NOMO-1 (cell line): ENCODE measurements around the gene TSPOAP1.

Experiments used
- DNase-seq, 2 experiments: peaks; one replicate each; lab custom pipeline; 2025; ENCODE audit not compliant: unreplicated experiment in 2 of 2; lab: John Stamatoyannopoulos, UW

TSPOAP1 gene

DNA sequence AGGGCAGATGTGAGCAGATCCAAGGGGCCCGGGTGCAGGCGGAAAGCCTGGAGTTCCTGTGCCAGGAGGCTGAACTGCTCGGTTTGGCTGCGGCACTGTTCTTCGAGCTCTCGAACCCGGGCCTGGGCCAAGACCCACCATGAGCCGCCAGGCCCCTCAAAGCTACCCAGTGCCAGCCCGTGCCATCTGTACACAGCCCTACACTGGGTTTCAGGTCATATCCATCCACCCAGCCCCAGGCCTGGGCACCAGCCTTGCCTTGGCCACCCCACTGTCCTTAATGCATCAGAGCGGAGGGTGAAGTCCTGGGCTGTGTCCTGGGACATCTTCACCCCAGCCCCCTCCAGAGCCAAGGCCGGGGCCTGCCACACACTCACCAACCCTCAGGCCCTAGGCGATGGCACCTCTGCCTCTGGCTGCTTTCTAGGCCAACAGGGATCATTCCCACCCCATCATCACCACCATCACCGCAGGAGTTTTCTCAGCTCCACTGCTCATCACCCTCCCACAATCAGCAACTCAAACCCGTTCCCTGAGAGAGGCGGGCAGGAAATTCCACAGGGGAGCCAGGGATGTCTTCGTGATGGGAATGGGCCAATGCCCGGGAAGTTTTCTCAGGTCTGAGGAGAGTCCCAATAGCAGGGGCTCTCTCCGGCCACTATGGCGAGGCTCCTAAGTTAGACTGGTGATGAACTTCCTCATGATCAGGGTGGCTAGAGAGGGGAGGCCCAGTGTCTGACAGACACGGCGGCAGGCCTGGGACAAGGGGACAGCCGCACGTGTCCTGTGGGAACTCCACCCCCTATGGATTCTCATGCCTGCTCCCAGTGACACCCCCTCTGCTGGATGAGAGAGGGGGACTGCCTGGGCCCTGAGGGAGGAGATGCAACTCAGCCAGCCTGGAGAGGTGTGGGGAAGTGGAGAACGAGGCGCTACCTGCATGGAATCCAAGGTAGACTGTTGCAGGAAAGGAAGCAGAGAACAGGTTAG is 9.1 kb downstream of the TSPOAP1 start:
- DNase-seq: no peak

DNA sequence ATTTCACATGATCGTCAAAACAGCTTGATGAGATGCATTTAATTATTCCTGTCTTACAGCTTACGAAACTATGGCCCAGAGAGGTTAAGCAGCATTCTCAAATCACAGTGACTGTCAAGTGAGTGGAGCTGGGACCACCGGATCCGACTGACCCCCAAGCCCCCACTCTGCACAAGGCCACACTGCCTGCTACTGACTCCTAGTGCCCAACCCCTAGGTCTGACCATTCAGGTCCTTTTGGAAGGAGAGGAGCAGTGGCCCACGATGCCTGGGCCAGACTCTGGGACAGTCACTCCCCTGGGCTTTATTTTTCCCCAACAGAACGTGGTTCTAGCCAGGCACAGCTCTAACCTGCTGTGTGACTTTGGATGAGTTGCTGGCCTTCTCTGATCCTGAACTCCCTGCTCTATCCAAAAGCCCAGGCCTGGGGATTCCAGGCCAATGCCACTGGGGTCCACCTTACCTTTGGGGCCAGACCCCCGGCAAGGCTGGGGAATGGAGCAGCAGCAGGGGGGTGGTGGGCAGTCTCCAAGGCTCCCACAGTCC is 9.9 kb downstream of the TSPOAP1 start:
- no peak for DNase-seq

DNA sequence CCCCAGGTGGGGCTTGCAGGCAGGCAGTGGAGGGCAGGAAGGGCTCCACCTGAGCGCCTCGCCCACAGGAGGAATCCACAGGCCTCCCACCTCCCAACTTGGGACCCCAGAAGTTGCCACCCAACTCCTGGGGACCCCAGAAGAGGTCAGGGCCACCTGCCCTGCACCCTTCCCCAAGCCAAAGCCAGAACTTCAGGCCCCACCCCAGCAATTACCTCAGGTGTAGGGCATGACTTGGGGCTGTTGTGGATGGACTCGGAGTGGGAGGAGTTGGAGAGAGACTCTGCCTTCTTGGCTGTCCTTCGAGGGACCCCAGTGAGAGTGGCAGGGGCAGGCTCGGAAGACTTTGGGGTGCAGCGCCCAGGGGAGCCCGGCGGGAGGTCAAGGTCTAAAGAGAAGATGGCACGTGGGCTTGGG is 10.5 kb downstream of the TSPOAP1 start:
- no peak for DNase-seq

DNA sequence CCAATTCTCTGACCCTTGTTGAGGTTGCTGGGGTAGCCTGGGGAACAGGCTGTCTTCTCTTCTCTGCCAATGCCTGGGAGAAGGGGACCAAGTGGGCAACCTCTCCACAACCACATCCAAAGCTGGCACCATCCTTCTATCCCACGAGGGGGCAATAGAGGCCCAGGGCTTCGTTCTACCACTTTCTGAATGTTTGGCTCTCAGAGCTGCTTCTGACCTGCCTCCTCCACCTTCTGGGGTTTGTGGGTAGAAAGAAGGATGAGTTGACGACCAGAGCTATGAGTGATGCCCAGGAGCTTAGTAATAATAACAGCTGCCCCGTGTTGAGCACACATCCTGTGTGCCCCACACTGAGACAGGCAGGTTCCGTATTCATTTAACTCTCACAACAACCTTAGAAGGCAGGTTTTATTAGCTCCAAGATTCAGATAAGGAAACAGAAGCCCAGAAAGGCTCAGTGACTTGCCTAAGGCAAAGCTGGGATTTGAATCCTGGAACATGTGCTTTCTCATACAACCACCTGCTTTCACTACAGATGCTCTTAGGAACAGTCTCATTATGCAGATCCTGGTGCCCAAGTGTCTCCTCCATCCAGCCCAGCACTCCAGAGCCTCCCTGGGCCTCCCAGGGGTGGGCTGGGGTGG is 11.1 kb downstream of the TSPOAP1 start:
- peak; percentile 57 to 71 for DNase-seq

DNA sequence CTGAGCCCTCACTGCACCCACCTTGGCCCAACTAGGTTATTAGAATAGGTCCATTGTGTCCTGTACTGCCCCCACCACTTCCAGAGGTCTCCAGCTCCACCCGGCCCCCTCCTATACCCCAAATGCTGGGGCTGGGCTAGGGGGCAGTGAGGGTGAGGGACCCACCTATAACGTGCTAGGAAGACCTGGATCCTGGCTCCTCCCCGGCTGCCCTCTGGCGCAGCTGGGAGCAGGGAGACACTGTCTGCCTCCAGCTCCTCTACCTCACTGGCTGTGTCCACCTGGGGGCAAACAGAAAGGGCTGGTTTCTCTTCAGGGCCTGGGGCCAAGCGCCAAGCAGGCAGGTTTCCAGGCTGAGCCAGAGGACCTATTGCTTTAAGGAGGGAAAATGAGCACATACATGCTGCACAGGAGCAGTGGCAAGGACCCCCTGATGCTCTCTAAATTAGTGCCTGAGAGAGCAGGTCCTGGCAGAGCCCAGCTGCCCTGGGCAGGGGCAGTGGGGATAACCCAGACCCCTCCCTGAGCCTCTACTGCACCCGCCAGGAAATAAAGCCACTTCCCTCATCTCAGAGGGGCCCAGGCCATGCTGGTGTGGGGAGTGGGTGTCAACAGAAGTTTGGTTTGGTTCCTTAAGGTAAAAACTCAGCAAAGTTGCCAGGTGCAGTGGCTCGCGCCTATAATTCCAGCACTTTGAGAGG is 12.2 kb downstream of the TSPOAP1 start:
- no peak for DNase-seq

DNA sequence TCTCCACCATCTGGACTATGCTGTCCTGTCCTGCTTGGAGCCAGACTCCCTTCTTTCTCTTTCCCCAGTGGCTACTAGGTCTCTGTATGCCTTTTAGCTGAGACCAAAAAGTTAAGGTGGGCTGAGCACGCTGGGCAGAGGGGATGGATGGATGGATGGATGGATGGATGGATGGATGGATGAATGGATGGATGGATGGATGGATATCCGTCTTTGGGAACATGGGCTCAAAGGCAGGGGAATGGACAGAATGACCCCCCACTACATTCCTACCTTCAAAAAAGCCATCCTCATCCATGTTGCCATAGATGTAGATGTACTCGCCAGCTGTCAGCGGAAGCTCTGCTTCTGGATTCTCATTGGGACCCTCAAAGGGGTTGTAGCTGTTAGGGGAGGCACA is 12.8 kb downstream of the TSPOAP1 start:
- DNase-seq: no peak

DNA sequence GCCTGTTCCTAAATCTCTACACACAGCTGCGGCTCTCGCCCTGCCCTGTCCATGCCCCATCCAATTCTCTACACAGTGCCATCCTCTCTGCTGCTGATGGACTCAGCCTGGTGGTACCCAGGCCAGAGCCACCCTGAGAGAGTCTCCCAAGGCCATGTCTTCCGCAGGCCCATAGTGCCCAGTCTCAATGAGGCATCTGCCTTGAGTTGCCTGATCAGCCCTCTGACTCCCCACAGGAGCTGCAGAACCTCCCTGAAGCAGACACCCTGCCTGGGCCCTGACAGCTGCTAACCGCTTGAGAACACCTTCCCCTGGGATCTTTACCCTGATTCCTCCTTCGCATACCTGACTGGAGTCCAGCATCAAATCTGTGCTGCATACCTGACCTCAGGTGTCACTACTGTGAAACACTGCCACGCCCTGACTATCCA is 13.3 kb downstream of the TSPOAP1 start:
- no peak for DNase-seq

DNA sequence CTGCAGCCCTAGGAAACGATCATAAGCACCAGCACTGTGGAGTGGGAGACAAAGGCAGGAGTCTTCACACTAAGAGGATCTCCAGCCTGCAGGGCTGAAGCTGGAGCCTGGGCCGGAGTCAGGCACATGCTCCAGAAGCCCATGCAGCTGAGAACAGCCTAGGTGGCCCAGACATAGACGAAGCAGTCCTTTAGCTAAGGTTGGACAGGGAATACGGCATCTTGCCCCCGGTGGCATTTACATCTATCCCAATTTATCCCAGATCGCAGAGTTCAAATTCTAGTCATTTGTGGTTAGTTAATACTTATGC is 13.9 kb downstream of the TSPOAP1 start:
- DNase-seq: no peak

DNA sequence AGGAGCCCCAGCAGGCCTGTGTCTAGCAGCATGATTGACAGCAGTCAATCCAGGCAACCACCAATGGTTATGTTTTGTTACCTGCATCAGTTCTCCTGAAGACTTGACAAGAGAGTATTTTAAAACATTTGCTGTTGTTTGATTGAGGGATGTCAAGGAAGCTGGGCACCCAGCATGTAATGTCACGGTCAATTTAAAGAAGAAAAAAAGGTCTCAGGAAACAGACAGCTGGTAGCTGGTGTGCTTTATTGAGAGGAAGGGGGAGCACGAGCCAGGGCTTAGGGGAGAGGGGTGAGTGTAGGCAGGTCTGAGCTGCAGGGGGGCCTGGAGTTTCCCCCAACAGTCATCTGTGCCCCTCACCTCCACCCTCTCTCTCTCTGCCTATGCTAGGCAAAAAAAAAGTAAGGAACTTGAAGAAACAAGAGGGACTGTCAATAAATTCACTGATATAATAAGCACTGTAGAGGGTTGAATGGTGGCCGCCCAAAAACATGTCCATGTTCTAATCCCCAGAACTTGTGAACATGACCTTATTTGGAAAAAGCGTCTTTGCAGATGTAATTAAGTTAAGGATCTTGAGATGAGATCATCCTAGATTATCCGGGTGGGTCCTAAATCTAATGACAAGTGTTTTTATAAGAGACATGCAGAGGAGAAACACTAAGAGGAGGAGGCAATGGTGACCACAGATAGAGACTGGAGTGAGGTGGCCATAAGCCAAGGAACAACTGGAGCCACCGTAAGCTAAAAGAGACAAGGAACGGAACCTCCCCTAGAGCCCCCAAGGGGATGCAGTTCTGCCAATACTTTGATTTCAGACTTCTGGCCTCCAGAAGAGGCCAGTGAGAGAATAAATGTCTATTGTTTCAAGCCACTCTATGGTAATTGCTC is 14.5 kb downstream of the TSPOAP1 start:
- DNase-seq: no peak

DNA sequence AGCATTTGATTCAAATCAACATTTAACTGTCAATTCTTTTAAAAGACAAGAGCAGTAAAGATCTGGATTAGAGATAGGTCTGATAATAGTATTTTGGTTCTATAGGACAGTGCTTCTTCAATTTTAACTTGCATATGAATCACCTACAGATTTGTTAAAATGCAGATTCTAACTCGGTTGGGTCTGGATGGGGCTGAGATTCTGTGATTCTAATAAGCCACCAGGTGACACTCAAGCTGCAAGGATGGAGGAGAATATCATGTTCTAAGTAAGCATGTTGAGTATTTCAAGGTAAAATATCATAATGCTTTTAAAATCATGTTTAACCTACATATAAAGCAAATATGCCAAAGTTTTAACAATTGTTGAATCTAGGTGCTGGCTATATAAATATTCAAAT is 15.8 kb downstream of the TSPOAP1 start:
- no peak for DNase-seq

DNA sequence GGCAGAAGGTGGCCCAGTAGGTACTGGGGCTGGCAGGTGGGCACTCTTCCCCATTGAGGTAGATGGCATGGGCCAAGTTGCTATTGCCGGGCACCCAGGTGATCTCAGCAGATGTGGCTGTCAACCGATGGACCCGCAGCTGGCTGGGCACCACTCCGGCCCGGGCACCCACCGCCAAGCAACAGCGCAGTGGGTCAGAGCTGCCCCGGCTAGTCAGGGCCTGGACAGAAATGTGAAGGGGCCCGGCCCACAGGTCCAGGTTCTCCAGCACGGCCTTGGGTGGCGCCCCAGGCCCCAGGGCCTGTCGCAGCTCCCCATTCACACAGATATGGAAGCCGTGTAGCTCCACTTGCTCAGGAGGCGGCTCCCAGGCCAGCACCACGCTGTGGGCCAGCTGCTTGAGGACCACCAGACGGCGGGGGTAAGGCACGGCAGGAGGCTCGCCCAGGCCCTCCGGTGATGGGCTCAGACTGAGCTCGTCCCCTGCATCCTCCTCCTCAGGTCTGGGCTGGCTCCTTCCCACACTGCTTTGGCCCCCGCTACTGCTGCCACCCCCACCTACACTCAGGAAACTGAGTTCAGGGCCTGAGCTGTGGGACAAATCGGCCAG is 16.5 kb downstream of the TSPOAP1 start:
- no peak for DNase-seq

DNA sequence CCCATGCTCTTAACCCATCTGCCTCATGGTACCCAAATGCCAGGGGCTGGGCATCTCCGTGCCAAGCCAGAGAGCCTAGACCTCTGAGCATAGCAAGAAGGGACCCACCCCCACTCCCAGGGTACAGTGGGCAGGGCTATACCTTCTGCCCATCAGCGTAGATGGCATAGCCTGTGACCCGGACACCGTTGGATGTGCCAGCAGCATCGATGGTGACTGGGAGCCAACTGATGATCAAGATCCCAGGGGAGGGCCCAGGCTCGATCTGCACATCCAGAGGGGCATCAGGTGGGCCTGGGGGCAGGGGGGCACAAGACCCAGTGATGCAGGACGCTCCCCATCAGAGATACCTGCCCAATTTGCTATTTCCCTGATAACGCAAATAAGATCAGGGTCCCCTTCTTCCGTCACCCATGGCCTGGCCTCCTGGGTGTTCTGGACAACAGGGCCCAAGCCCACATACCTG is 17.1 kb downstream of the TSPOAP1 start:
- no peak for DNase-seq

DNA sequence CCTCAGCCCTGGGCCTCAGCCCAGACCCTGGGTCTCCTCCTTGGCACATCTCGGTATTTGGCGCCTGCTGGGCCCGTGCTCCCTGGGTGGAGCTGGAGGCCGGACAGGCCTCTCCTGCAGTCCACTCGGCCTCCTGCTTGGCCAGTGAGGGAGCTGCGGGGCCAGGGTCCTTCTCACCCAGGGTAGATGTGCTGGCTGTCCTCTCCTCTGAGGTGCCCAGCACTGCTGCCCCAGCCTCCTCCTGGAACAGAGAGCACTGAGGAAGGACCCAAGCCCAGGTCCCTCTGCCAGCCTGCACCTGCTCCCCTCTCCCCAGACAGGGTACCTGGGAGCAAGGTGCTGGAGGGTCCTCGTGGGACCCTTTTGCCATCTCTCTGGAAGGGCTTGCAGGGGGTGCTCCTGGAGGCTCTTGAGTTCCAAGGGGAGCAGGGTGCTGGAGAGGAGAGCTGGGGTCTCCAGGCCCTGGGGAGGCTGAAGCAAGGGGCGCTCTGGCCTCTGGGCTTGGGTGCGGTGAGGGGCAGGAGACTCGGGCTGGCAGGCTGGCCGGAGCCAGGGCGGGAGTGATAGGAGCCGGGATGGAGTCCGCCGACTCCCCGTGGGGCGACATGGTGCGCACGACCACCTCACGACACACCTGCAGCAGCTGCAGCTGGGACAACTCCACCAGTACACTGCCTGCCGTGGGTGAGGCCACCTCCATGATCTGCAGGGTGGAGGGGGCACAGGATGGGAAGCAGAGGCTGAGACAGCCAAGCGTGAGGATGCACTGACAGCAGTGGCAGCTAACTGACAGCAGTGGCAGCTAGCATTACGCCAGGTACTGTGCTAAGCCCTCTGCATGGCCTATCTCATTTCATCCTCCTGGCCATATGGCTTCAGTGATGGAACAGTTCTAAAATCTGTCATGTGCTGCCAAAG is 17.8 kb downstream of the TSPOAP1 start:
- no peak for DNase-seq

DNA sequence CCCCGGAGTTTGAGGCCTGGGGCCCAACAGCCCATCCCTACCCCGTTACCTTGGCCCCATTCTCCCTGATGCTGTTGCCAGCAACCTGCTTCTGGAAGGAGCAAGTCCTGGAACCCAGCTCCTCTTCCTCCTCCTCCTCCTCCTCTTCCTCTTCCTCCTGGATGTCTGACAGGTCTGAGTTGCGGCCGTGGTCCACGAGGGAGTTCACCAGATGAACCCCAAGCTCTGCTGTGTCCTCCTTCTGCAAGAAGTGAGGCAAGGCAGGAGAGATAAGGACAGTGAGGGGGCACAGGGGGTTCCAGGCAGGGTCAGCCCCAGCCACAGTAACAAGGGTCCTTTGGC is 18.7 kb downstream of the TSPOAP1 start:
- DNase-seq: no peak

DNA sequence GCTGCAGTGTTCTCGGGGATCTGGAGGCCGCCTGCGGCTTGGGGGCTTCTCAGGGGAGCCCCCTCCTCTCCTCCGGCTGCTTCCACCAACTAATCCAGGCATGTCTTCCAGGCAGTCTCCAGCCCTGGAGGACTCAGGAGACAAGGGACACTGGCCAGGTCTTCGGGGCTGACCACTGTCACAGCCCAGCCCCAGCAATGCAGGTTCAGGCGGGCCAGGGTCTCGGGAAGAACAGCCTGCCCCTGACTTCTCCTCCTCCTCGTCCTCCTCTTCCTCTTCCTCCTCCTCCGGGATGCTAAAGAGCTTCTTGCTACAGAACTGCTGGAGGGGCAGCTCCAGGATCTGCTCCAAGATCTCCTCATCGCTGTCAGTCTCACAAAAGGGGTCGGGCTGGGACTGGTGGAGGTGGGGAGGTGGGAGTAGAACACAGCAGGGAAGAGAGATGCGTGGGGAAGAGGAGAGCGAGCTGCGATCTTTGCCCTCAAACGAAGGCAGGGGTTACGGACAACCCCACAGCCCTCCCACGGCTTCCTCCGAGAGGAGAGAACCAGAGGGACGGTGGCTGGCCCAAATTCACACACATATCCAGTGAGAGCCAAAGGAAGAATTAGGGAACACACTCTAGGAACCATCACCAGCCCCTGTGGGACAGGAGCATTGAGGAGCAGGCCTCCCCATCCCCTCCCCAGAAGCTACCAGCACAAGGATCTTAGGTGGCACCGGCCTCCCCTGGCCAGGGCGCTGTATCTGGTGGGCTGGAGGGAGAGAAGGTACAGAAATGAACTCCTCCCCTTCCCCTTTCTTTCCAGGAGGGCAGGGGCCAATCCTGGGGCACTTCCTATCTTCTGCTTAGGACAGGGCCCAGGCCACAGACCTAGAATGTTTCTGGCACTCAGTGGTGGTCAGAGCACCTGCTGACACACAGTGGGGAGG is 19.3 kb downstream of the TSPOAP1 start:
- DNase-seq: peak in 1 of 2 experiments; percentile 38

DNA sequence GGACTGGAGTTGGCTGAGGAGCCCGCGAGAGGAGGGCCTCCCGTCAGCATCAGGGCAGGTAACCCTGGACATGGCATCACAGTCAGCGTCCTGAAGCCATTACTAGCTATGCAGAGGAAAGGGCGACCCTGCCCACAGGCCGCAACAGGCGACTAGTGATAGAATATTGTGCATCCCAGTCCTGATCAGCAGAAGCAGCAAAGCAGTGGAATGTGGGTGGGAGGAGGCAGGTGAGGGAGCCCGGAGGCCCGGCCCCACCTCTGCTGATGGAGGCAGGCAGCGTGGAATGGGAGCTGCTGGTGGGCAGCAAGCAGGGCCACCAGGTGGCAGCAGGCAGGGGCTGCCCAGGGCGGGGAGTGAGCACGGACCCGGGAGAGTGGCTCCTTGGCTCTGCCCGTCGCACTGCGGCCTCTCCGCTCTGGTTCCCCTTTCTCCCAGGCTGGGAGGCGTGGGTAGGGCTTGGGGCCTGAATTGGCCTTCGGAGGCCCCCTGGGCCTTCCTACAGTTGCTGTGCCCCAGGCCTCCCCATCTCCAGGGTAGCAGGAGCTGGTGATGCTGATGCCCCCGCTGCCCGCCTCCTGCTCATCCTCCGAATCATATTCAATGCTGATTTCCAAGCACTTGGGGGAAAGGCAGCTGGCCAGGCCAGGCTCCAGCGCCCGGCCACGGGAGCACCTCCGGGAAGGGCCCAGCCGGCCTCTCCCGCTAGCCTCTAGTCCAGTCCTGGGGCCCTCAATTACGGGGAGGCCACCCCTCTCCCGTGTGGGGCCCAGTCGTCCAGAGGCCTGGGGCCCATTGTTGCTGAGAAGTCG is 20.2 kb downstream of the TSPOAP1 start:
- no peak for DNase-seq
